Neural cell (in vitro differentiated cells): ENCODE data around the gene CDC73.

Source experiments
- EP300 ChIP-seq: fragments of 450-650 bp; conservative IDR thresholded peaks from 2 replicates; pipeline ENCODE4 v1.6.1; 2014; ENCODE audit warnings: antibody characterized with exemption, mild to moderate bottlenecking, moderate library complexity; ENCODE audit not compliant: poor library complexity, severe bottlenecking
- MXI1 ChIP-seq: fragments of 450-650 bp; conservative IDR thresholded peaks from 2 replicates; pipeline ENCODE4 v1.6.1; 2014; ENCODE audit warnings: antibody characterized with exemption, mild to moderate bottlenecking; ENCODE audit not compliant: poor library complexity, severe bottlenecking
- RAD21 ChIP-seq: fragments of 450-650 bp; conservative IDR thresholded peaks from 2 replicates; pipeline ENCODE4 v1.6.1; 2014; ENCODE audit warnings: antibody characterized with exemption, mild to moderate bottlenecking, moderate library complexity
- SMC3 ChIP-seq: fragments of 450-650 bp; conservative IDR thresholded peaks from 2 replicates; pipeline ENCODE4 v1.6.1; 2014; ENCODE audit warnings: antibody characterized with exemption, mild to moderate bottlenecking, moderate library complexity; ENCODE audit not compliant: poor library complexity
- TAF1 ChIP-seq: IDR thresholded peaks from 2 replicates; pipeline ENCODE4 v1.6.1; 2012; ENCODE audit warnings: low read depth
- TF ChIP-seq, protein P1 (sequence below): fragments of 450-650 bp; IDR thresholded peaks from 2 replicates; pipeline ENCODE4 v1.5.1; 2014; ENCODE audit warnings: antibody characterized with exemption, mild to moderate bottlenecking, moderate library complexity; ENCODE audit not compliant: poor library complexity, severe bottlenecking
- TF ChIP-seq, protein P2 (sequence below): IDR thresholded peaks from 2 replicates; pipeline ENCODE4 v1.6.1; 2012; ENCODE audit warnings: borderline replicate concordance

DNA sequence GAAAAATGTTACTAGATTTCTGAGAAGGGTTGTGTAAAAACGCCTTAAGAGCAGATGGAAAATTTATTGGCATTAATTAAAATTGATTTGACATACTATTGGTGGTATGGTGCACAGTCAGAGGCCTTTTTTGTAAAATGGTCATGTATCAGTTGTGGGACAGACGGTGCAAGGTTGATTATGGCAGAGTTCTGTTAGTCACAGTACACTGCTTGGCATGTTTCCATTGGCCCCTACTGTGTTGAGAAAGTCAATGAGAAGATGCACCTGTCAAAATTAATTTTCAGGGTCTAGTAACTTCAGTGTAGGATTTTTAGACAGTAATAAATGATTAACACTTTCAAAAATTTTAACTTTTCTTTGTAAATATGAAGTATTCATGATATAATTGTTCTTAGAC, 60.2 kb downstream of the CDC73 start:
- no peak for TF ChIP-seq RAD21
- TF ChIP-seq, protein P1, sequence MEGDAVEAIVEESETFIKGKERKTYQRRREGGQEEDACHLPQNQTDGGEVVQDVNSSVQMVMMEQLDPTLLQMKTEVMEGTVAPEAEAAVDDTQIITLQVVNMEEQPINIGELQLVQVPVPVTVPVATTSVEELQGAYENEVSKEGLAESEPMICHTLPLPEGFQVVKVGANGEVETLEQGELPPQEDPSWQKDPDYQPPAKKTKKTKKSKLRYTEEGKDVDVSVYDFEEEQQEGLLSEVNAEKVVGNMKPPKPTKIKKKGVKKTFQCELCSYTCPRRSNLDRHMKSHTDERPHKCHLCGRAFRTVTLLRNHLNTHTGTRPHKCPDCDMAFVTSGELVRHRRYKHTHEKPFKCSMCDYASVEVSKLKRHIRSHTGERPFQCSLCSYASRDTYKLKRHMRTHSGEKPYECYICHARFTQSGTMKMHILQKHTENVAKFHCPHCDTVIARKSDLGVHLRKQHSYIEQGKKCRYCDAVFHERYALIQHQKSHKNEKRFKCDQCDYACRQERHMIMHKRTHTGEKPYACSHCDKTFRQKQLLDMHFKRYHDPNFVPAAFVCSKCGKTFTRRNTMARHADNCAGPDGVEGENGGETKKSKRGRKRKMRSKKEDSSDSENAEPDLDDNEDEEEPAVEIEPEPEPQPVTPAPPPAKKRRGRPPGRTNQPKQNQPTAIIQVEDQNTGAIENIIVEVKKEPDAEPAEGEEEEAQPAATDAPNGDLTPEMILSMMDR, result no peak
- TF ChIP-seq MXI1, result no peak
- TF ChIP-seq, protein P2, sequence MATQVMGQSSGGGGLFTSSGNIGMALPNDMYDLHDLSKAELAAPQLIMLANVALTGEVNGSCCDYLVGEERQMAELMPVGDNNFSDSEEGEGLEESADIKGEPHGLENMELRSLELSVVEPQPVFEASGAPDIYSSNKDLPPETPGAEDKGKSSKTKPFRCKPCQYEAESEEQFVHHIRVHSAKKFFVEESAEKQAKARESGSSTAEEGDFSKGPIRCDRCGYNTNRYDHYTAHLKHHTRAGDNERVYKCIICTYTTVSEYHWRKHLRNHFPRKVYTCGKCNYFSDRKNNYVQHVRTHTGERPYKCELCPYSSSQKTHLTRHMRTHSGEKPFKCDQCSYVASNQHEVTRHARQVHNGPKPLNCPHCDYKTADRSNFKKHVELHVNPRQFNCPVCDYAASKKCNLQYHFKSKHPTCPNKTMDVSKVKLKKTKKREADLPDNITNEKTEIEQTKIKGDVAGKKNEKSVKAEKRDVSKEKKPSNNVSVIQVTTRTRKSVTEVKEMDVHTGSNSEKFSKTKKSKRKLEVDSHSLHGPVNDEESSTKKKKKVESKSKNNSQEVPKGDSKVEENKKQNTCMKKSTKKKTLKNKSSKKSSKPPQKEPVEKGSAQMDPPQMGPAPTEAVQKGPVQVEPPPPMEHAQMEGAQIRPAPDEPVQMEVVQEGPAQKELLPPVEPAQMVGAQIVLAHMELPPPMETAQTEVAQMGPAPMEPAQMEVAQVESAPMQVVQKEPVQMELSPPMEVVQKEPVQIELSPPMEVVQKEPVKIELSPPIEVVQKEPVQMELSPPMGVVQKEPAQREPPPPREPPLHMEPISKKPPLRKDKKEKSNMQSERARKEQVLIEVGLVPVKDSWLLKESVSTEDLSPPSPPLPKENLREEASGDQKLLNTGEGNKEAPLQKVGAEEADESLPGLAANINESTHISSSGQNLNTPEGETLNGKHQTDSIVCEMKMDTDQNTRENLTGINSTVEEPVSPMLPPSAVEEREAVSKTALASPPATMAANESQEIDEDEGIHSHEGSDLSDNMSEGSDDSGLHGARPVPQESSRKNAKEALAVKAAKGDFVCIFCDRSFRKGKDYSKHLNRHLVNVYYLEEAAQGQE, result no peak
- TF ChIP-seq TAF1, result no peak
- no peak for TF ChIP-seq SMC3
- TF ChIP-seq EP300, result no peak
